22Rv1 (cell line): ENCODE data around the gene CDRT15.

Source experiments
- ZFX ChIP-seq: fragments of 450-650 bp; IDR thresholded peaks from 2 replicates; pipeline ENCODE4 v1.6.1; 2017; ENCODE audit warnings: antibody characterized with exemption, borderline replicate concordance
- TF ChIP-seq, protein P1 (sequence below): fragments of 450-650 bp; IDR thresholded peaks from 2 replicates; pipeline ENCODE4 v1.5.1; 2017; ENCODE audit warnings: mild to moderate bottlenecking

GRCh38 chr17:14245002-14245401 lies 8.3 kb upstream of the CDRT15 start:
- TF ChIP-seq, protein P1, sequence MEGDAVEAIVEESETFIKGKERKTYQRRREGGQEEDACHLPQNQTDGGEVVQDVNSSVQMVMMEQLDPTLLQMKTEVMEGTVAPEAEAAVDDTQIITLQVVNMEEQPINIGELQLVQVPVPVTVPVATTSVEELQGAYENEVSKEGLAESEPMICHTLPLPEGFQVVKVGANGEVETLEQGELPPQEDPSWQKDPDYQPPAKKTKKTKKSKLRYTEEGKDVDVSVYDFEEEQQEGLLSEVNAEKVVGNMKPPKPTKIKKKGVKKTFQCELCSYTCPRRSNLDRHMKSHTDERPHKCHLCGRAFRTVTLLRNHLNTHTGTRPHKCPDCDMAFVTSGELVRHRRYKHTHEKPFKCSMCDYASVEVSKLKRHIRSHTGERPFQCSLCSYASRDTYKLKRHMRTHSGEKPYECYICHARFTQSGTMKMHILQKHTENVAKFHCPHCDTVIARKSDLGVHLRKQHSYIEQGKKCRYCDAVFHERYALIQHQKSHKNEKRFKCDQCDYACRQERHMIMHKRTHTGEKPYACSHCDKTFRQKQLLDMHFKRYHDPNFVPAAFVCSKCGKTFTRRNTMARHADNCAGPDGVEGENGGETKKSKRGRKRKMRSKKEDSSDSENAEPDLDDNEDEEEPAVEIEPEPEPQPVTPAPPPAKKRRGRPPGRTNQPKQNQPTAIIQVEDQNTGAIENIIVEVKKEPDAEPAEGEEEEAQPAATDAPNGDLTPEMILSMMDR: no peak
- TF ChIP-seq ZFX: no peak
